HepG2 (cell line): ENCODE data around the gene MPPE1. TPM values are rescaled to one million over a fixed set of nuclear protein-coding genes. Genes with fewer than 3 reads are reported as not detected.
A peak's percentile ranks its signal among the peaks of the same experiment; 100 is the strongest.

ENCODE experiments used
- ADNP ChIP-seq: sonication (generic); formaldehyde crosslinking; IDR thresholded peaks from 2 replicates; pipeline ENCODE4 v1.4.0; 2020; ENCODE audit warnings: missing genetic modification reagents
- CEBPG ChIP-seq: IDR thresholded peaks from 2 replicates; pipeline ENCODE4 v1.6.1; 2016
- CHD2 ChIP-seq: IDR thresholded peaks from 2 replicates; pipeline ENCODE4 v1.6.1; 2011; ENCODE audit warnings: low read depth, low read length, improper control_type of control experiment
- FOXM1 ChIP-seq: sonication (generic); formaldehyde crosslinking; IDR thresholded peaks from 2 replicates; pipeline ENCODE4 v1.5.0; 2020; ENCODE audit warnings: missing genetic modification reagents
- JDP2 ChIP-seq: sonication (generic); formaldehyde crosslinking; IDR thresholded peaks from 2 replicates; pipeline ENCODE4 v1.8.1; 2022; ENCODE audit warnings: missing genetic modification reagents, borderline replicate concordance
- NR2F6 ChIP-seq, 2 experiments: IDR thresholded peaks; 2 replicates each; pipeline ENCODE4 v1.6.1; 2016; ENCODE audit warnings: antibody characterized with exemption in 1 of 2, mild to moderate bottlenecking in 1 of 2
- PPARG ChIP-seq: conservative IDR thresholded peaks from 2 replicates; pipeline ENCODE4 v1.6.1; 2016; ENCODE audit warnings: missing biosample characterization, missing genetic modification reagents
- RAD51 ChIP-seq: fragments of 450-650 bp; IDR thresholded peaks from 2 replicates; pipeline ENCODE4 v1.6.1; 2016; ENCODE audit warnings: borderline replicate concordance
- RCOR2 ChIP-seq: IDR thresholded peaks from 2 replicates; pipeline ENCODE4 v1.6.1; 2016; ENCODE audit warnings: missing biosample characterization, missing genetic modification reagents
- SP5 ChIP-seq: IDR thresholded peaks from 2 replicates; pipeline ENCODE4 v1.6.1; 2016; ENCODE audit warnings: low read depth, borderline replicate concordance
- TFAP4 ChIP-seq: sonication (generic); IDR thresholded peaks from 2 replicates; pipeline ENCODE4 v1.6.1; 2016; ENCODE audit warnings: low read depth, borderline replicate concordance
- ZBTB26 ChIP-seq: IDR thresholded peaks from 2 replicates; pipeline ENCODE4 v1.6.1; 2016; ENCODE audit warnings: missing compliant biosample characterization, missing genetic modification reagents, borderline replicate concordance
- ZFP82 ChIP-seq: sonication (generic); formaldehyde crosslinking; IDR thresholded peaks from 2 replicates; pipeline ENCODE4 v1.5.1; 2020; ENCODE audit warnings: mild to moderate bottlenecking, missing genetic modification reagents, borderline replicate concordance
- ZMYM3 ChIP-seq: sonication (generic); formaldehyde crosslinking; IDR thresholded peaks from 2 replicates; pipeline ENCODE4 v1.5.1; 2020; ENCODE audit warnings: mild to moderate bottlenecking, missing genetic modification reagents
- ZNF44 ChIP-seq: sonication (generic); formaldehyde crosslinking; IDR thresholded peaks from 2 replicates; pipeline ENCODE4 v1.5.1; 2020; ENCODE audit warnings: mild to moderate bottlenecking, missing genetic modification reagents
- ZNF724P ChIP-seq: sonication (generic); formaldehyde crosslinking; IDR thresholded peaks from 2 replicates; pipeline ENCODE4 v1.8.0; 2022; ENCODE audit warnings: missing genetic modification reagents, borderline replicate concordance
- polyA plus RNA-seq, 8 experiments: library from polyadenylated mRNA; depleted of rRNA in 3 of 8; stranded (reverse) in 7 of 8; unstranded in 1 of 8; fragments of >200 nt; fragmentation: Illumina TruSeq in 4 of 8; extraction: Trizol in 4 of 8; gene quantifications; 2 replicates each; pipeline versions ENCODE4 v1.2.1 to v1.2.3, GENCODE V29; 2011 to 2016; ENCODE audit warnings: low read depth in 4 of 8, missing spikeins in 1 of 8, mixed read lengths in 1 of 8; ENCODE audit not compliant: insufficient read depth in 1 of 8
- total RNA-seq, 5 experiments: library from RNA; depleted of rRNA; stranded (reverse); fragments of >200 nt; fragmentation: Illumina TruSeq; extraction: Trizol; gene quantifications; 2 replicates each; pipeline ENCODE4 v1.2.3, GENCODE V29; 2016; ENCODE audit warnings: low read depth in 1 of 5
- TF ChIP-seq, protein P1 (sequence below): sonication (generic); formaldehyde crosslinking; IDR thresholded peaks from 2 replicates; pipeline ENCODE4 v1.5.1; 2020; ENCODE audit warnings: mild to moderate bottlenecking, missing genetic modification reagents, moderate library complexity
- TF ChIP-seq, protein P2 (sequence below): sonication (generic); formaldehyde crosslinking; IDR thresholded peaks from 2 replicates; pipeline ENCODE4 v1.4.0; 2020; ENCODE audit warnings: missing genetic modification reagents
- TF ChIP-seq, protein P3 (sequence below): IDR thresholded peaks from 2 replicates; pipeline ENCODE4 v1.6.1; 2018; ENCODE audit warnings: missing genetic modification reagents, mild to moderate bottlenecking, missing compliant biosample characterization
- TF ChIP-seq, protein P4 (sequence below): sonication (generic); formaldehyde crosslinking; IDR thresholded peaks from 2 replicates; pipeline ENCODE4 v1.4.0; 2020; ENCODE audit warnings: mild to moderate bottlenecking, missing genetic modification reagents
- TF ChIP-seq, protein P5 (sequence below): sonication (generic); formaldehyde crosslinking; IDR thresholded peaks from 2 replicates; pipeline ENCODE4 v1.4.0; 2020; ENCODE audit warnings: missing genetic modification reagents, borderline replicate concordance

Gene MPPE1
- total and polyA plus RNA-seq, 2 of the 13 experiments (the other 11 are each of a cell fraction or from before 2014, with no cell fraction given): 9.6 to 11.9 TPM

DNA sequence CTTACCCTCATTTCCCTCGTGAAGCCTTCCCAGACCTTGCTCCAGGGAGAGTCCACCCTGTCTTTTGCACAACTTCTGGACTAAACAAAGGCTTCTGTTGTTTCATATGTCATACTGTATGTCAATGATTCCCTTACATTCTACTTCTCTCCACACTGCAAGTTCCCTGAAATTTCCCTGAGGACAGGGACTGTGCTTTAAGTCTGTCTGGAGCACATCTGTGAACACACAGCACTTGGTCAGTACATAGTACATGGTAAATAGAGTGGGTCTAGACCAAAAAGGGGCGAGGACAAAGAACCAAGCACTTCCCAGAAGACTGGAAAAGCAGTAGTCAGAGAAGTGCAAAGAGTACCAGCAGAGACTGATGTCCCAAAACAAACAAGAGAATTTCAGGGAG lies 49.5 kb upstream of the MPPE1 start (continued):
- TF ChIP-seq, protein P1, sequence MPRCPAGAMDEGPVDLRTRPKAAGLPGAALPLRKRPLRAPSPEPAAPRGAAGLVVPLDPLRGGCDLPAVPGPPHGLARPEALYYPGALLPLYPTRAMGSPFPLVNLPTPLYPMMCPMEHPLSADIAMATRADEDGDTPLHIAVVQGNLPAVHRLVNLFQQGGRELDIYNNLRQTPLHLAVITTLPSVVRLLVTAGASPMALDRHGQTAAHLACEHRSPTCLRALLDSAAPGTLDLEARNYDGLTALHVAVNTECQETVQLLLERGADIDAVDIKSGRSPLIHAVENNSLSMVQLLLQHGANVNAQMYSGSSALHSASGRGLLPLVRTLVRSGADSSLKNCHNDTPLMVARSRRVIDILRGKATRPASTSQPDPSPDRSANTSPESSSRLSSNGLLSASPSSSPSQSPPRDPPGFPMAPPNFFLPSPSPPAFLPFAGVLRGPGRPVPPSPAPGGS: no peak
- no peak for TF ChIP-seq NR2F6 (IDR thresholded peaks at IDR 0.05)
- TF ChIP-seq NR2F6 (CRISPR knock-in tag; IDR thresholded peaks at IDR 0.05): 0 out of 2 replicates have a peak, but pooled peaks have one; percentile 12
- no peak for TF ChIP-seq ZNF724P (CRISPR knock-in tag)
- TF ChIP-seq RAD51: no peak
- no peak for TF ChIP-seq FOXM1 (CRISPR knock-in tag)
- TF ChIP-seq RCOR2: 0 out of 2 replicates have a peak, but pooled peaks have one; percentile 37
- no peak for TF ChIP-seq CHD2
- TF ChIP-seq CEBPG (CRISPR knock-in tag): peak; percentile 40; the same call in 1 of the 2 replicates
- TF ChIP-seq, protein P2, sequence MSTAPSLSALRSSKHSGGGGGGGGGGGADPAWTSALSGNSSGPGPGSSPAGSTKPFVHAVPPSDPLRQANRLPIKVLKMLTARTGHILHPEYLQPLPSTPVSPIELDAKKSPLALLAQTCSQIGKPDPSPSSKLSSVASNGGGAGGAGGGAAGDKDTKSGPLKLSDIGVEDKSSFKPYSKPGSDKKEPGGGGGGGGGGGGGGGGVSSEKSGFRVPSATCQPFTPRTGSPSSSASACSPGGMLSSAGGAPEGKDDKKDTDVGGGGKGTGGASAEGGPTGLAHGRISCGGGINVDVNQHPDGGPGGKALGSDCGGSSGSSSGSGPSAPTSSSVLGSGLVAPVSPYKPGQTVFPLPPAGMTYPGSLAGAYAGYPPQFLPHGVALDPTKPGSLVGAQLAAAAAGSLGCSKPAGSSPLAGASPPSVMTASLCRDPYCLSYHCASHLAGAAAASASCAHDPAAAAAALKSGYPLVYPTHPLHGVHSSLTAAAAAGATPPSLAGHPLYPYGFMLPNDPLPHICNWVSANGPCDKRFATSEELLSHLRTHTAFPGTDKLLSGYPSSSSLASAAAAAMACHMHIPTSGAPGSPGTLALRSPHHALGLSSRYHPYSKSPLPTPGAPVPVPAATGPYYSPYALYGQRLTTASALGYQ (CRISPR knock-in tag): 0 out of 2 replicates have a peak, but pooled peaks have one; percentile 26
- no peak for TF ChIP-seq ZNF44
- 0 out of 2 replicates have a peak, but pooled peaks have one; percentile 36 for TF ChIP-seq SP5
- no peak for TF ChIP-seq TFAP4
- TF ChIP-seq, protein P3, sequence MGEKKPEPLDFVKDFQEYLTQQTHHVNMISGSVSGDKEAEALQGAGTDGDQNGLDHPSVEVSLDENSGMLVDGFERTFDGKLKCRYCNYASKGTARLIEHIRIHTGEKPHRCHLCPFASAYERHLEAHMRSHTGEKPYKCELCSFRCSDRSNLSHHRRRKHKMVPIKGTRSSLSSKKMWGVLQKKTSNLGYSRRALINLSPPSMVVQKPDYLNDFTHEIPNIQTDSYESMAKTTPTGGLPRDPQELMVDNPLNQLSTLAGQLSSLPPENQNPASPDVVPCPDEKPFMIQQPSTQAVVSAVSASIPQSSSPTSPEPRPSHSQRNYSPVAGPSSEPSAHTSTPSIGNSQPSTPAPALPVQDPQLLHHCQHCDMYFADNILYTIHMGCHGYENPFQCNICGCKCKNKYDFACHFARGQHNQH (CRISPR knock-in tag): peak; percentile 26; the same call in 1 of the 2 replicates
- no peak for TF ChIP-seq JDP2
- TF ChIP-seq, protein P4, sequence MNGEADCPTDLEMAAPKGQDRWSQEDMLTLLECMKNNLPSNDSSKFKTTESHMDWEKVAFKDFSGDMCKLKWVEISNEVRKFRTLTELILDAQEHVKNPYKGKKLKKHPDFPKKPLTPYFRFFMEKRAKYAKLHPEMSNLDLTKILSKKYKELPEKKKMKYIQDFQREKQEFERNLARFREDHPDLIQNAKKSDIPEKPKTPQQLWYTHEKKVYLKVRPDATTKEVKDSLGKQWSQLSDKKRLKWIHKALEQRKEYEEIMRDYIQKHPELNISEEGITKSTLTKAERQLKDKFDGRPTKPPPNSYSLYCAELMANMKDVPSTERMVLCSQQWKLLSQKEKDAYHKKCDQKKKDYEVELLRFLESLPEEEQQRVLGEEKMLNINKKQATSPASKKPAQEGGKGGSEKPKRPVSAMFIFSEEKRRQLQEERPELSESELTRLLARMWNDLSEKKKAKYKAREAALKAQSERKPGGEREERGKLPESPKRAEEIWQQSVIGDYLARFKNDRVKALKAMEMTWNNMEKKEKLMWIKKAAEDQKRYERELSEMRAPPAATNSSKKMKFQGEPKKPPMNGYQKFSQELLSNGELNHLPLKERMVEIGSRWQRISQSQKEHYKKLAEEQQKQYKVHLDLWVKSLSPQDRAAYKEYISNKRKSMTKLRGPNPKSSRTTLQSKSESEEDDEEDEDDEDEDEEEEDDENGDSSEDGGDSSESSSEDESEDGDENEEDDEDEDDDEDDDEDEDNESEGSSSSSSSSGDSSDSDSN (CRISPR knock-in tag): no peak
- TF ChIP-seq, protein P5, sequence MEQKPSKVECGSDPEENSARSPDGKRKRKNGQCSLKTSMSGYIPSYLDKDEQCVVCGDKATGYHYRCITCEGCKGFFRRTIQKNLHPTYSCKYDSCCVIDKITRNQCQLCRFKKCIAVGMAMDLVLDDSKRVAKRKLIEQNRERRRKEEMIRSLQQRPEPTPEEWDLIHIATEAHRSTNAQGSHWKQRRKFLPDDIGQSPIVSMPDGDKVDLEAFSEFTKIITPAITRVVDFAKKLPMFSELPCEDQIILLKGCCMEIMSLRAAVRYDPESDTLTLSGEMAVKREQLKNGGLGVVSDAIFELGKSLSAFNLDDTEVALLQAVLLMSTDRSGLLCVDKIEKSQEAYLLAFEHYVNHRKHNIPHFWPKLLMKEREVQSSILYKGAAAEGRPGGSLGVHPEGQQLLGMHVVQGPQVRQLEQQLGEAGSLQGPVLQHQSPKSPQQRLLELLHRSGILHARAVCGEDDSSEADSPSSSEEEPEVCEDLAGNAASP (CRISPR knock-in tag): 0 out of 2 replicates have a peak, but pooled peaks have one; percentile 27
- peak; percentile 59; the same call in 1 of the 2 replicates for TF ChIP-seq ZBTB26 (CRISPR knock-in tag)
- no peak for TF ChIP-seq PPARG (CRISPR knock-in tag)
- TF ChIP-seq ZMYM3 (CRISPR knock-in tag): peak; percentile 49
- TF ChIP-seq ADNP (CRISPR knock-in tag): no peak
- TF ChIP-seq ZFP82 (CRISPR knock-in tag): no peak
